ENCODE results near the gene NGRN. TPM values are rescaled to one million over a fixed set of nuclear protein-coding genes. Genes with fewer than 3 reads are reported as not detected.
"Not testable (repeated sequence)": the region's sequence is repeated elsewhere in the genome, so short reads cannot be mapped to it uniquely, and the experiment has no call there.

NGRN gene
- total and polyA plus RNA-seq, 2 experiments from 2014 or later: 88.9 to 131 TPM

DNA sequence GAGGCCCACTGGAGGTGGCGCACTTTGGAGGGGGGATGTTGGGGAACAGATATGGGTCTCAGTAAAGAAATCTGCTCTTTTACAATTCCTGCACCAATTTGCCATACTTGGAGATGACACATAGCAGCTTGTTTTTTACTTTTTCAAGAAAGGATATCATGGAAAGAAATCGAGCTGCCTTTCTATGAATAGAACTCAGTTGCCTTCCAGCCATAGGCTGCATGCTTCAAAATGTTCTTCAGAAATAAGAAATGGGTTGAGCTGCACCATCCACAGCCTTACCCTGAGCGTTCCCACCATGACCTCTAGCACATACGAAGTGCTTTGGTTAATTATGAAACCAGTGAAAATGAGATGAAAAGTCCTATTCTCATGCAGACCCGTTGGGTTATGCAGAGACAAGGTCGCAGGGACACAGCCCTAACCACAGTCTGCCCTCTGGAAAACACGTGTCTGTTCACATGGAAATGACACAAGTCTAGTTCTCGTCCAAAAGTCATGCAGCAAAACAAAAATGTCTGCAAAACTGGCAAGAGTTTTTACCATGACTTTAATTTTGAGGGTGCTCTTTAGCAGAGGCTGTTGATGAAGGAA, 36.3 kb downstream of the NGRN start (continued):
- TF ChIP-seq ZNF462 (CRISPR knock-in tag; IDR thresholded peaks at IDR 0.05) (no peak), NANOG (IDR thresholded peaks at IDR 0.05; ENCODE audit: borderline replicate concordance) (no peak), ETS1 (IDR thresholded peaks at IDR 0.05) (no peak), REST (IDR thresholded peaks at IDR 0.05; ENCODE audit: unreplicated experiment) (no peak), ZNF114 (CRISPR knock-in tag; IDR thresholded peaks at IDR 0.05) (no peak), EZH2 (IDR thresholded peaks at IDR 0.05; ENCODE audit: low read depth, unreplicated experiment) (no peak), POLR2AphosphoS5 (IDR thresholded peaks at IDR 0.05; ENCODE audit: low read depth) (no peak), JUNB (IDR thresholded peaks at IDR 0.05; ENCODE audit: unreplicated experiment) (no peak), STAT1 (IDR thresholded peaks at IDR 0.05; ENCODE audit: unreplicated experiment) (no peak), EZH2phosphoT487 (IDR thresholded peaks at IDR 0.05; ENCODE audit: unreplicated experiment) (no peak)

DNA sequence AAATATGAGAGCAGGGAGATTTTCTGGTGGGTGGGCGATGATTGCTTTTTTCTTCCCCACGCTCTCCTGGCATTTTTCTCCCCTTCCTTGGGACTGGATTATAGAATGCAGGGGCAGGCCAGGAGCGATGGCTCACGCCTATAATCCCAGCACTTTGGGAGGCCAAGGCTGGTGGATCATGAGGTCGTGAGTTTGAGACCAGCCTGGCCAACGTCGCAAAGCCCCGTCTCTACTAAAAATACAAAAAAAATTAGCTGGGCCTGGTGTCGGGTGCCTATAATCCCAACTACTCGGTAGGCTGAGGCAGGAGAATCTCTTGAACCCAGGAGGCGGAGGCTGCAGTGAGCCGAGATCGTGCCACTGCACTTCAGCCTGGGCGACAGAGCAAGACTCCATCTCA, 39.9 kb downstream of the NGRN start:
- H3F3A ChIP-seq (replicated peaks; ENCODE audit: low read depth); H3K9me3 Mint-ChIP-seq; H3K27ac Mint-ChIP-seq; H3K36me3 ChIP-seq (ENCODE audit: insufficient read depth); H3K9me2 ChIP-seq (ENCODE audit: insufficient read depth); H3K4me1 ChIP-seq (ENCODE audit: insufficient read depth); ATAC-seq; H3K4me3 Mint-ChIP-seq; H3K79me2 ChIP-seq (replicated peaks; ENCODE audit: insufficient read depth); H2AFZ ChIP-seq; H3K27me3 Mint-ChIP-seq (ENCODE audit: insufficient read depth, low read depth, poor library complexity); DNase-seq (ENCODE audit: low spot score); H3K27me3 ChIP-seq (ENCODE audit: insufficient read depth); H3K4me2 ChIP-seq; H3K4me3 ChIP-seq; H3K27ac ChIP-seq (ENCODE audit: low read depth); H3K36me3 Mint-ChIP-seq (ENCODE audit: low read depth); H4K20me1 ChIP-seq (replicated peaks; ENCODE audit: insufficient read depth): not testable (repeated sequence)
- H3K4me1 Mint-ChIP-seq: peaks cover 16% of the 10 kb centered on the region
